Urothelium cell line (cell line): ENCODE measurements around the gene PCBP4.

Experiments used
- DNase-seq: peaks from one replicate; pipeline ENCODE4 v3.0.0; 2011; ENCODE audit warnings: low spot score, mixed read lengths
- FAIRE-seq: peaks from 2 replicates; lab custom pipeline; 2011; peaks lifted over from hg19 to GRCh38; lab: Jason Lieb, UNC

The PCBP4 gene

DNA sequence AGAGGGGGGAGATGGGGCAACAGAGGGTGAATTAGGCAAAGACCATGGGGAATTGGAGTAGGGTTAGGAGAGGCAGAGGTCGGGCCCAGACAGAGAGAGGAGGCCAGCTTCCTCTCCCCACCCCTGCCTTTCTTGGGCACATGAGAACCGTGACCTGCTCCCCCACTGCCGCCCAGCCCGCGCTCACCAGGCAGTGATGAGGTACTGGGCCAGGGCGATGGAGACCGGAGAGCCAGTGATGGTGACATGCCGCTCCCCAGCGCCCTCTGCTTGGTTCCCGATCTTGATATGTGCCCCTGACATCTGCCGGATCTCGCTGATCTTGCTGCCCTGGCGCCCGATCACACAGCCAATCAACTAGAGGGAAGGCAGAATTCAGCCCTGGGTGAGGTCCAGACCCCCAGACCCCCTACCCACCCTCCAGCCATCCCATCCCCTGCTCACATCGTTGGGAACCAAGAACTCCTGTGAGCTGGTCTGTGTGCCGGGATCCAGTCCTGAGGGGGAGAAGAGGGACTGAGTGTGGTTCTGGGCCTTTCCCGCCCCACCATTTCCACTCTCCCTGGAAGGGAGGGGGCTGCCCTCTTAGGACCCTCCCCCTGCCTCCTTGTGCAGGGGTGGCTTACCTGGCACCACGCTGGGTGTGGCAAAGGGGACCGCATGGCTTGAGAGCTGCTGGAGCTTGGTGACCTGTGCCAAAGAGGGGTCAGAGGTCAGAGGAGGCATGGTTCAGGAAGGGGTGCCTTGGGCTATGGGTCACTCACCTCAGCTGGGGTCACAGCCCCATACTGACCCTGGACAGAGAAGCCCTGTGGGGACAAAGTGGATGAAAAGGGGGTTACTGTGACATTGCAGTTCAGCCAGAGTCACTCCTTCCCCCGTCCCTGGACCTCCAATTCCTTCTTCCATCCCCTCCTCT is 8.4 kb downstream of the PCBP4 start:
- no peak for FAIRE-seq

DNA sequence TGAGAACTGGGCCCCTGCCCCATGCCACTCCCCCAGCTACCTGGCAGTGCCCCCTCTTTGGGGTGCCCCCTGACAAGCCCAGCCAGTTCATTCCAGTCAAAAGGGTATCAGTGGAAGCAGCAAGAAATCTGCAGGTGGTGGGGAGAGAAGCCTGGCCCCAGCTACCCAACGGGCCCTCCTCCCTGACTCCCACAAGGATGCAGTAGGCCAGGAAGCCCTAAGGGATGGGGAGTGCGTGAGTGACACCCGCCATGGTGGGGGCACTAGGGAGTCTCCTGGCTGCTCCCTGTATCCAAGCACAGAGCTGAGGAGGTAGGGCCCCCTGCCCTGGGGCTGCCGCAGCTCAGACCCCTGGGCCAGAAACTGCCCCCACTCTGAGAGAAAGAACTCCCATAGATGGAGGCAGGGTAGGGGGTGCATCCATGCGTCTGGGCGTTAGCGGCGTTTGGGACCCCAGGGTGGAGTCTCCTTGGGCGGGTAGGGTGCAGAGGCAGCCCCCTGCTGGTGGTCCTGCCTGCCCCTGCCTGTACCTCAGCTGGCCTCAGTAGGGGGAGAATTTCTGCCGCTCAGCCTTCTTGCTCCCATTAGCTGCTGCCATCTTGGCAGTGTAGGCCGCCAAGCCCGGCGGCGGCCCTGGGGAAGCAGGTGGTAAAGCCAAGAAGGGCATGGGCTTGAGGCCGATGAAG is 9.6 kb downstream of the PCBP4 start:
- FAIRE-seq (no peak), DNase-seq (no peak)

More for the DNA sequence above, 8.4 kb downstream of the PCBP4 start:
- DNase-seq = no peak

- DNase-seq = no peak
- no peak for FAIRE-seq
These were observed 11.1 kb downstream of the PCBP4 start for GRCh38 chr3:51955893-51956770.

- FAIRE-seq = no peak
- no peak for DNase-seq
These were observed 11.9 kb downstream of the PCBP4 start, which contains the start of gene GPR62 for GRCh38 chr3:51955175-51955892. GPR62 (plus strand) TSS chr3:51955381; CDS start chr3:51955653, 272 bp downstream.

GRCh38 chr3:51954713-51955112 is 12.5 kb downstream of the PCBP4 start:
- DNase-seq (no peak), FAIRE-seq (no peak)

GRCh38 chr3:51954105-51954504 is 13.1 kb downstream of the PCBP4 start:
- no peak for FAIRE-seq

DNA sequence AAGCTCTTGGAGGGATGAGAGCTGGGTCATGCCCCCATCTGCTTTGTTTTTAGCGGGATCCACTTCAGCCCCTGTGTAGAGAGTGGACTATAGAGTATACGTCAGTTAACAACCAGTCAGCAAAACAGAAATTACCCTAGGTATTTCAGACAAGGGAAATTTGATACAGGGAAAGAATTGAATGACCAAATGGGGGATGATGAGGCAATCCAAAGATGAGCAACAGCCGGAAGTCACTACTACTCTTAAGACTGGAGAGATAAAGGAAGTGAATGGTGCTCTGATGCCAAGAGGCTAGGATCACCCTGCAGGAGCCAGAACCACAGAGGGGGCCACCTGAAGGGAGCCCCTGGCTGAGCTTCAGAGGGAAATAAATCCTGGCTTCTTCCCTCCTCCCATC is 13.8 kb downstream of the PCBP4 start:
- DNase-seq = peak; percentile 19
- no peak for FAIRE-seq

More at GRCh38 chr3:51954105-51954504, 13.1 kb downstream of the PCBP4 start:
- DNase-seq = no peak

- DNase-seq (no peak), FAIRE-seq (no peak)
These were observed 16.4 kb downstream of the PCBP4 start for GRCh38 chr3:51950899-51951298.

GRCh38 chr3:51949121-51949520 is 18.1 kb downstream of the PCBP4 start:
- no peak for DNase-seq

DNA sequence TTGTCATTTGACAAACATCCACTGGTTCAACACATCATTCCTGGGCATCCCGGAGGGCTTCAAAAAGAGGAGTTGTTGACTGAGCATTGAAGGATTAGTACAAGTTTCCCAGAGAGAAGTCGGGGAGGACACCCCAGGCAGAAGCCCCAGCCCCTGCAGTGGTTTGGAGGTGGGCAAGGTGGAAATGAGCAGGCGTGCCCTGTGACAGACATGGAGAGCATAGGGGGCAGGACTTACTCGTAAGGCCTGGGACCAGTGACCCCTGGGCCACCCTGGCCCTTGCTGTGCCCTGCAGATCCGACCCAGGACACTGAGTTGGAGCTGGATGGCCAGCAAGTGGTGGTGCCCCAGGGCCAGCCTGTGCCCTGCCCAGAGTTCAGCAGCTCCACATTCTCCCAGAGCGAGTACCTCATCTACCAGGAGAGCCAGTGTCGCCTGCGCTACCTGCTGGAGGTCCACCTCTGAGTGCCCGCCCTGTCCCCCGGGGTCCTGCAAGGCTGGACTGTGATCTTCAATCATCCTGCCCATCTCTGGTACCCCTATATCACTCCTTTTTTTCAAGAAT is 19.2 kb downstream of the PCBP4 start:
- no peak for DNase-seq
- FAIRE-seq = no peak

More at GRCh38 chr3:51949121-51949520, 18.1 kb downstream of the PCBP4 start:
- peak; percentile 76 for FAIRE-seq

DNA sequence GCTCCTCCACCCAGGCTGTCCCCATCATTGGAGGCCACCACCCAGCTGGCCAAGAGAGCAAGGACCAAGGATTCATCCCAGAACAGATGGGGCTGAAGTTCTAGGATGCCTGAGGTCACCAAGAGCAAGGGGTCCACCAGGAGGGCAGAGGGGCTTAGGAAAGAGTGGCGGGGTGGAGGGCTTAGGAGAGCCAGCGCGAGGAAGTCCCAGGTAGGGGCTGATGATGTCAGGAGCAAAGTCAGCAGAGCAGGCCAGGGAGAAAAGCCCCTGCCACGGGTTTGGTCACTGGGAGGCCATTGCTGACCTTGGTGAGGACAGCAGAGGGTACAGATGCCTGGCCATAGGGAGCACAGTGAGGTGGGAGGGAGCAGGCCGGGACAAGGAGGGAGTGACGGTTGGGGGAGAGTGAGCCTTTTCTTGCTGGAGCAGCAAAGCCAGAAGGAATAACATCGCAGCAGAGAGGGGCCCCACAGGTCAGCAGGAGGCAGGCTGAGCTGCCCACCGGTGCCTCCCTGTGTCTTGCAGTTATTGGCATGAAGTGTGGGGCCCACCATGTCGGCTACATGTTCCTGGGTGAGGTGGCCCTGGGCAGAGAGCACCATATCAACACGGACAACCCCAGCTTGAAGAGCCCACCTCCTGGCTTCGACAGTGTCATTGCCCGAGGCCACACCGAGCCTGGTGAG is 19.9 kb downstream of the PCBP4 start:
- no peak for FAIRE-seq

GRCh38 chr3:51946796-51947195 is 20.5 kb downstream of the PCBP4 start:
- DNase-seq = no peak
- no peak for FAIRE-seq

More for the DNA sequence above, 19.9 kb downstream of the PCBP4 start:
- no peak for DNase-seq

DNA sequence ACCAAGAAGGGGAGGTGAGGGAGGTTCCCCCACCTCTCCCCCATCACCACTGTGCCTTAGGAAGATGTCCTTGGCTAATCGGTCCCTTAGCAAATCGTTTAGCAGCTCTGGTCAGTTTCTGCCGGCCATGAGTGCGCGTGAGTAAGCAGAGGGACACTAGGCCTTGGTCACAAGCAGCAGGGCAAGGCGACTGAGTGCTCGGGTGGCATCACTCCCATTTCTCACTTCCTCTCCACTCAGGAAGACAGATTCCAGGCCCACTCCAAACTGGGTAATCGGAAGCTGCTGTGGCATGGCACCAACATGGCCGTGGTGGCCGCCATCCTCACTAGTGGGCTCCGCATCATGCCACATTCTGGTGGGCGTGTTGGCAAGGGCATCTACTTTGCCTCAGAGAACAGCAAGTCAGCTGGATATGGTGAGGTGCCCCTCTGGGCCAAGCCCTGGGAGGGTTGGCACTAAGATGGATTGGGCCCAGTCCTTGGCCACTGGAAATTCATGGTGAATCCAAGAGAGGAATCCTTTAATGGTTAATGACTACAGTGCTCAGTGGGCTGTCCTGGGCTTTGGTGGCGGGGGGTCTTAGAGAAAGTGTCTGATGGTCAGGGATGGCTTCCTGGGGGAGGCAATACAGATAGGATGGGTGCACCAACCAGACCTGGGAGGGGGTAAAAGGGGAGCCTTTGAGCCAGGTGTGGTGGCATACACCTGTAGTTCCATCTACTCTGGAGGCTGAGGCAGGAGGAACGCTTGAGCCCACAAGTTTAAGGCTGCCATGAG is 21.1 kb downstream of the PCBP4 start:
- FAIRE-seq = no peak
- DNase-seq = no peak

- DNase-seq = no peak
- no peak for FAIRE-seq
These were observed 22.0 kb downstream of the PCBP4 start for GRCh38 chr3:51945031-51945840.

DNA sequence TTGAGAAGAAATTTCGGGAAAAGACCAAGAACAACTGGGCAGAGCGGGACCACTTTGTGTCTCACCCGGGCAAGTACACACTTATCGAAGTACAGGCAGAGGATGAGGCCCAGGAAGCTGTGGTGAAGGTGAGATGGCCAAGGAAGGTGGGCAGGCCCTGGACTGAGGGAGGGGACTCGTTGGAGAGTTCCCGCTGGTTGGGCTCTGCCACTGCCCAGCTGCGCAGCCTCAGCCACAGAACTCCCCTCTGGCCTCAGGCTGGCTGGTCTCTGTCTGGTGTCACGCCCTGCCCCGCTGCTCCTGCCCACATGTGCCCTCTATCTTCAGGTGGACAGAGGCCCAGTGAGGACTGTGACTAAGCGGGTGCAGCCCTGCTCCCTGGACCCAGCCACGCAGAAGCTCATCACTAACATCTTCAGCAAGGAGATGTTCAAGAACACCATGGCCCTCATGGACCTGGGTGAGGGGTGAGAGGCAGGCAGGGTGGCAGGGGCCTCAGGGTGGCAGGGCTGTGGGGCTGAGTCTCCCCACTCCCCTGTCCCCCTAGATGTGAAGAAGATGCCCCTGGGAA is 22.7 kb downstream of the PCBP4 start:
- DNase-seq = no peak
- FAIRE-seq = no peak

DNA sequence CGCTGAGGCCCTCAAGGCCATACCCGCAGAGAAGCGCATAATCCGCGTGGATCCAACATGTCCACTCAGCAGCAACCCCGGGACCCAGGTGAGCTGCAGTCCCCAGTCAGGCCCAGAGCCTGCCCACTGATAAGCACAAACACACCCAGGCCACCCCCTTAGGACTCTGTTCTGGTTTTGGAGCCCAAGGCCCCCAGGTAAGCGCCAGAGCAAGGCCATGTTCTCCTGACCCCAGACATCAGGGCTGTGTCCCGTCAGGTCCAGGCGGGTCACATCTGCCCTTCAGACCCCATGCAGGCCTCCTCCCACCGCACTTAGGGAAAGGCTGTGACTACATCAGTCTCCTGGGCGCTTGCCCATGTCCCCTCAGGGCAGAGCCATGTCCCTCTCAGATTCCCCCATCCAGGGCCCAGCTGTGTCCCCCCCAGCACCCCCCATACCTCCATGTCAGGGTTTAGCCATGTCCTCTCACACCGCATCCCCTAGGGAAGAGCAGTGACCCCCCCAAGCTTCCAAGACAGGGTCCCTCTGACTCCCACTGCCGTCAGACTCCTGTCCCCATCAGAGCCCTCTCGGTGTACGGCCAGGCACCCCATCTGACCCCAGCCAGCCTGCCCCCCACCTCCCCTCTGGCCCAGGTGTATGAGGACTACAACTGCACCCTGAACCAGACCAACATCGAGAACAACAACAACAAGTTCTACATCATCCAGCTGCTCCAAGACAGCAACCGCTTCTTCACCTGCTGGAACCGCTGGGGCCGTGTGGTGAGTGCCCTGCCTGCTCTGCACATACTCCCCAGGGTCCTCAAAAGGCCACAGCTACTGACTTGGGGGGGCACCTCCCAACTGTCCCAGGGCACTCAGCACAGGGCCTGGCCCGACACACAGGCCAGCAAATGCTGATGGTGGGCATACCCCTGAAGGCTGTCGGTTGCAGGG is 23.5 kb downstream of the PCBP4 start:
- no peak for FAIRE-seq

More for the DNA sequence above, 23.5 kb downstream of the PCBP4 start:
- no peak for DNase-seq
